Mesothelial cell of epicardium (in vitro differentiated cells): Measurements from ENCODE around the gene ATP8B3. TPM values are rescaled to one million over a fixed set of nuclear protein-coding genes. Genes with fewer than 3 reads are reported as not detected.

Experiments used
- DNase-seq, 2 experiments: peaks; one replicate each; pipeline ENCODE4 v3.0.0; 2021; ENCODE audit warnings: low spot score in 2 of 2; ENCODE audit not compliant: unreplicated experiment in 2 of 2
- H3K27ac Mint-ChIP-seq: 2 replicates; pipeline ENCODE4 v1.8.0; 2021; ENCODE audit warnings: mixed read lengths
- H3K27me3 Mint-ChIP-seq: 2 replicates; pipeline ENCODE4 v1.8.0; 2021; ENCODE audit warnings: low read depth, mixed read lengths
- H3K36me3 Mint-ChIP-seq: 2 replicates; pipeline ENCODE4 v1.8.0; 2021; ENCODE audit warnings: mixed read lengths
- H3K4me1 Mint-ChIP-seq: 2 replicates; pipeline ENCODE4 v1.8.0; 2021; ENCODE audit warnings: mixed read lengths
- H3K4me3 Mint-ChIP-seq: 2 replicates; pipeline ENCODE4 v1.8.0; 2021; ENCODE audit warnings: mild to moderate bottlenecking, moderate library complexity, mixed read lengths
- H3K9me3 Mint-ChIP-seq: 2 replicates; pipeline ENCODE4 v1.8.0; 2021; ENCODE audit warnings: mixed read lengths
- CTCF ChIP-seq: fragments of 200-600 bp; sonication (generic); IDR thresholded peaks from one replicate; pipeline ENCODE4 v1.5.0; 2021; ENCODE audit warnings: antibody characterized with exemption; ENCODE audit not compliant: unreplicated experiment
- total RNA-seq: library from RNA; stranded (reverse); gene quantifications from 3 replicates; pipeline ENCODE4 v1.2.1, GENCODE V29; 2021

Gene ATP8B3
- total RNA-seq, 1 donor from 2014 or later = 2.2 TPM

GRCh38 chr19:1817553-1818179, 5.6 kb upstream of the ATP8B3 start:
- Mint-ChIP-seq H3K27me3 (no peaks in the 10 kb centered on the region), H3K4me3 (no peak overlapping the region), H3K9me3 (no peaks in the 10 kb centered on the region), H3K27ac (no peak overlapping the region), H3K4me1 (peaks cover 5% of the 10 kb centered on the region), H3K36me3 (peaks cover 7% of the 10 kb centered on the region)
- no peak for TF ChIP-seq CTCF
- no peak for DNase-seq

GRCh38 chr19:1816530-1817298, 4.6 kb upstream of the ATP8B3 start:
- Mint-ChIP-seq H3K27me3 (no peaks in the 10 kb centered on the region), H3K36me3 (peaks cover 7% of the 10 kb centered on the region), H3K9me3 (no peaks in the 10 kb centered on the region), H3K4me3 (no peak overlapping the region), H3K27ac (no peak overlapping the region), H3K4me1 (peaks cover 9% of the 10 kb centered on the region)
- no peak for TF ChIP-seq CTCF
- no peak for DNase-seq

- Mint-ChIP-seq H3K9me3 (no peaks in the 10 kb centered on the region), H3K36me3 (peaks cover 7% of the 10 kb centered on the region), H3K4me1 (peaks cover 9% of the 10 kb centered on the region), H3K27me3 (no peaks in the 10 kb centered on the region), H3K4me3 (no peak overlapping the region), H3K27ac (no peak overlapping the region)
- DNase-seq = no peak
- TF ChIP-seq CTCF = no peak
Measured at GRCh38 chr19:1815605-1816529, 3.8 kb upstream of the ATP8B3 start.

- H3K4me1 Mint-ChIP-seq = peaks cover 9% of the 10 kb centered on the region
- H3K9me3 Mint-ChIP-seq = no peaks in the 10 kb centered on the region
- H3K27me3 Mint-ChIP-seq = no peaks in the 10 kb centered on the region
- no peak overlapping the region for H3K27ac Mint-ChIP-seq
- H3K4me3 Mint-ChIP-seq = no peak overlapping the region
- peaks cover 2% of the 10 kb centered on the region for H3K36me3 Mint-ChIP-seq
- DNase-seq = no peak
- TF ChIP-seq CTCF = no peak
Measured at GRCh38 chr19:1814833-1815604, 2.9 kb upstream of the ATP8B3 start.

- Mint-ChIP-seq H3K9me3 (no peaks in the 10 kb centered on the region), H3K36me3 (peaks cover 2% of the 10 kb centered on the region), H3K27ac (no peak overlapping the region), H3K4me3 (no peak overlapping the region), H3K4me1 (peaks cover 9% of the 10 kb centered on the region), H3K27me3 (no peaks in the 10 kb centered on the region)
- DNase-seq = no peak
- no peak for TF ChIP-seq CTCF
Measured at GRCh38 chr19:1814391-1814790, 2.3 kb upstream of the ATP8B3 start.
